HepG2 (cell line): ENCODE results near the gene ERCC4. TPM values are rescaled to one million over a fixed set of nuclear protein-coding genes. Genes with fewer than 3 reads are reported as not detected.

Experiments used
- ADNP ChIP-seq: sonication (generic); formaldehyde crosslinking; IDR thresholded peaks from 2 replicates; pipeline ENCODE4 v1.4.0; 2020; ENCODE audit warnings: missing genetic modification reagents
- AHR ChIP-seq: IDR thresholded peaks from 2 replicates; pipeline ENCODE4 v1.6.1; 2018; ENCODE audit warnings: missing genetic modification reagents, missing compliant biosample characterization
- ETV6 ChIP-seq: sonication (generic); formaldehyde crosslinking; conservative IDR thresholded peaks from 2 replicates; pipeline ENCODE4 v1.4.0; 2020; ENCODE audit warnings: missing genetic modification reagents
- NBN ChIP-seq: fragments of 450-650 bp; conservative IDR thresholded peaks from 2 replicates; pipeline ENCODE4 v1.6.1; 2017
- PHF5A ChIP-seq: IDR thresholded peaks from one replicate; pipeline ENCODE4 v1.6.1; 2018; ENCODE audit warnings: low read depth, missing genetic modification reagents; ENCODE audit not compliant: unreplicated experiment
- PRMT3 ChIP-seq: sonication (generic); formaldehyde crosslinking; IDR thresholded peaks from 2 replicates; pipeline ENCODE4 v1.8.1; 2022; ENCODE audit warnings: low read depth, mild to moderate bottlenecking, moderate library complexity, missing genetic modification reagents, borderline replicate concordance
- SNRNP70 ChIP-seq: fragments of 200-400 bp; formaldehyde crosslinking; IDR thresholded peaks from 2 replicates; pipeline ENCODE4 v1.6.1; 2017; ENCODE audit warnings: mild to moderate bottlenecking, low read depth, low read length, moderate library complexity
- ZBTB14 ChIP-seq: sonication (generic); formaldehyde crosslinking; IDR thresholded peaks from 2 replicates; pipeline ENCODE4 v1.4.0; 2020; ENCODE audit warnings: missing genetic modification reagents
- ZKSCAN8 ChIP-seq: IDR thresholded peaks from 2 replicates; pipeline ENCODE4 v1.6.1; 2016; ENCODE audit warnings: borderline replicate concordance, missing genetic modification reagents, missing compliant biosample characterization
- ZNF207 ChIP-seq: fragments of 450-650 bp; IDR thresholded peaks from 2 replicates; pipeline ENCODE4 v1.6.1; 2016; ENCODE audit warnings: antibody characterized with exemption, borderline replicate concordance
- ZNF343 ChIP-seq: sonication (generic); formaldehyde crosslinking; IDR thresholded peaks from 2 replicates; pipeline ENCODE4 v1.4.0; 2020; ENCODE audit warnings: mild to moderate bottlenecking, missing genetic modification reagents
- ZNF646 ChIP-seq: sonication (generic); formaldehyde crosslinking; IDR thresholded peaks from 2 replicates; pipeline ENCODE4 v1.9.0; 2021; ENCODE audit warnings: mild to moderate bottlenecking, missing genetic modification reagents
- ZSCAN20 ChIP-seq: sonication (generic); formaldehyde crosslinking; IDR thresholded peaks from 2 replicates; pipeline ENCODE4 v1.4.0; 2020; ENCODE audit warnings: missing genetic modification reagents, mild to moderate bottlenecking, borderline replicate concordance
- polyA plus RNA-seq, 8 experiments: library from polyadenylated mRNA; depleted of rRNA in 3 of 8; stranded (reverse) in 7 of 8; unstranded in 1 of 8; fragments of >200 nt; fragmentation: Illumina TruSeq in 4 of 8; extraction: Trizol in 4 of 8; gene quantifications; 2 replicates each; pipeline versions ENCODE4 v1.2.1 to v1.2.3, GENCODE V29; 2011 to 2016; ENCODE audit warnings: low read depth in 4 of 8, missing spikeins in 1 of 8, mixed read lengths in 1 of 8; ENCODE audit not compliant: insufficient read depth in 1 of 8
- total RNA-seq, 5 experiments: library from RNA; depleted of rRNA; stranded (reverse); fragments of >200 nt; fragmentation: Illumina TruSeq; extraction: Trizol; gene quantifications; 2 replicates each; pipeline ENCODE4 v1.2.3, GENCODE V29; 2016; ENCODE audit warnings: low read depth in 1 of 5
- TF ChIP-seq, protein P1 (sequence below): sonication (generic); formaldehyde crosslinking; IDR thresholded peaks from 2 replicates; pipeline ENCODE4 v1.4.0; 2020; ENCODE audit warnings: missing genetic modification reagents
- TF ChIP-seq, protein P2 (sequence below), 2 experiments: IDR thresholded peaks; 2 replicates each; pipeline ENCODE4 v1.6.1; 2011 to 2012; ENCODE audit warnings: low read length in 2 of 2, borderline replicate concordance in 1 of 2, low read depth in 1 of 2, mild to moderate bottlenecking in 1 of 2, moderate library complexity in 1 of 2

The ERCC4 gene
- total and polyA plus RNA-seq, 2 of the 13 experiments (the other 11 are each of a cell fraction or from before 2014, with no cell fraction given) = 5.4 to 15.2 TPM

DNA sequence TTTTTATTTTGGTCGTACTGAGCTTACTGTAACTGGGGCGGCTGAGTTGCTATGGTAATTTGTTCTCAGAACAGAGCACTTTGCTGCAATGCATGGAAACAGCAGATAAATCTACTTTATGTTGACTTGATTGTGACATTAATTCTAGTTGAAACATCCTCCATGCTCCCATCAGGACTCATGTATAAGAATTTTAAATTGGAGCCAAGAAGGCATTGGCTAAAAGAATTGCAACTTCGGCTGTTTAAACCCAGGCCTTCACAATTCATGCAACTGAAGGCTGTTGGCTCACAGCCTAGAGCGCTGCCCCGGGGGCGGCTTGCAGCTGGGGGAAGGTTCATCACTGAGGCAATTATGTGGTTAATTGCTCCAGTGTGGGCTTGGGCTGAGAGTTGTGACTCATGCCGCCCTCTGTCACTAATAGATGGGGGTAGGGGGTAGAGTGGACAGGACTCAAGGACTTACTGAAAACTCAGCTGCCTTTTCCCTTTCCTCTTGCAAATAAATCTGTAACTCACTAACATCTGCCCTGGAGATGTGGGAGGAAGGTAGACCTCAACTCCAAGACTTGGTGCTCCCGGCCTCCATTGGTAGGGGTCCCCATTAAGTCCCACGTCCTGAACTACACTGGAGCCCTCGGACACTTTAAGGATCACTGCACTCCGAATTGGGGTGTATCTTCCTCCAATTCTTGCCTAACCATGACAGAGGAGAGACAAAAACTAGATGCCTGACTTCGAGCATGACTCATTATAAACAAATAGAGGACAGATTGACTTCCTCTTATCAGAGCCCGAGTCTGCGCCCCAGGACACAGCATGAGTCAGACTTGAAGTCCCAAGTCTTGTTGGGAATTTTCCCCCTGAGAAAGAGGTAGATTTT, 37.5 kb downstream of the ERCC4 start (continued):
- TF ChIP-seq, protein P1, sequence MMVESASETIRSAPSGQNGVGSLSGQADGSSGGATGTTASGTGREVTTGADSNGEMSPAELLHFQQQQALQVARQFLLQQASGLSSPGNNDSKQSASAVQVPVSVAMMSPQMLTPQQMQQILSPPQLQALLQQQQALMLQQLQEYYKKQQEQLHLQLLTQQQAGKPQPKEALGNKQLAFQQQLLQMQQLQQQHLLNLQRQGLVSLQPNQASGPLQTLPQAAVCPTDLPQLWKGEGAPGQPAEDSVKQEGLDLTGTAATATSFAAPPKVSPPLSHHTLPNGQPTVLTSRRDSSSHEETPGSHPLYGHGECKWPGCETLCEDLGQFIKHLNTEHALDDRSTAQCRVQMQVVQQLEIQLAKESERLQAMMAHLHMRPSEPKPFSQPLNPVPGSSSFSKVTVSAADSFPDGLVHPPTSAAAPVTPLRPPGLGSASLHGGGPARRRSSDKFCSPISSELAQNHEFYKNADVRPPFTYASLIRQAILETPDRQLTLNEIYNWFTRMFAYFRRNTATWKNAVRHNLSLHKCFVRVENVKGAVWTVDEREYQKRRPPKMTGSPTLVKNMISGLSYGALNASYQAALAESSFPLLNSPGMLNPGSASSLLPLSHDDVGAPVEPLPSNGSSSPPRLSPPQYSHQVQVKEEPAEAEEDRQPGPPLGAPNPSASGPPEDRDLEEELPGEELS (CRISPR knock-in tag) = 0 out of 2 replicates have a peak, but pooled peaks have one; percentile 37
- no peak for TF ChIP-seq PRMT3 (CRISPR knock-in tag)
- no peak for TF ChIP-seq PHF5A (CRISPR knock-in tag)
- TF ChIP-seq AHR (CRISPR knock-in tag) = no peak
- TF ChIP-seq ZSCAN20 (CRISPR knock-in tag) = no peak
- TF ChIP-seq NBN = no peak
- no peak for TF ChIP-seq SNRNP70
- no peak for TF ChIP-seq ADNP (CRISPR knock-in tag)
- TF ChIP-seq, protein P2, sequence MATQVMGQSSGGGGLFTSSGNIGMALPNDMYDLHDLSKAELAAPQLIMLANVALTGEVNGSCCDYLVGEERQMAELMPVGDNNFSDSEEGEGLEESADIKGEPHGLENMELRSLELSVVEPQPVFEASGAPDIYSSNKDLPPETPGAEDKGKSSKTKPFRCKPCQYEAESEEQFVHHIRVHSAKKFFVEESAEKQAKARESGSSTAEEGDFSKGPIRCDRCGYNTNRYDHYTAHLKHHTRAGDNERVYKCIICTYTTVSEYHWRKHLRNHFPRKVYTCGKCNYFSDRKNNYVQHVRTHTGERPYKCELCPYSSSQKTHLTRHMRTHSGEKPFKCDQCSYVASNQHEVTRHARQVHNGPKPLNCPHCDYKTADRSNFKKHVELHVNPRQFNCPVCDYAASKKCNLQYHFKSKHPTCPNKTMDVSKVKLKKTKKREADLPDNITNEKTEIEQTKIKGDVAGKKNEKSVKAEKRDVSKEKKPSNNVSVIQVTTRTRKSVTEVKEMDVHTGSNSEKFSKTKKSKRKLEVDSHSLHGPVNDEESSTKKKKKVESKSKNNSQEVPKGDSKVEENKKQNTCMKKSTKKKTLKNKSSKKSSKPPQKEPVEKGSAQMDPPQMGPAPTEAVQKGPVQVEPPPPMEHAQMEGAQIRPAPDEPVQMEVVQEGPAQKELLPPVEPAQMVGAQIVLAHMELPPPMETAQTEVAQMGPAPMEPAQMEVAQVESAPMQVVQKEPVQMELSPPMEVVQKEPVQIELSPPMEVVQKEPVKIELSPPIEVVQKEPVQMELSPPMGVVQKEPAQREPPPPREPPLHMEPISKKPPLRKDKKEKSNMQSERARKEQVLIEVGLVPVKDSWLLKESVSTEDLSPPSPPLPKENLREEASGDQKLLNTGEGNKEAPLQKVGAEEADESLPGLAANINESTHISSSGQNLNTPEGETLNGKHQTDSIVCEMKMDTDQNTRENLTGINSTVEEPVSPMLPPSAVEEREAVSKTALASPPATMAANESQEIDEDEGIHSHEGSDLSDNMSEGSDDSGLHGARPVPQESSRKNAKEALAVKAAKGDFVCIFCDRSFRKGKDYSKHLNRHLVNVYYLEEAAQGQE (IDR thresholded peaks at IDR 0.05; ENCODE audit: borderline replicate concordance in 1 of 2, low read depth in 1 of 2, low read length in 2 of 2) = no peak
- TF ChIP-seq ZNF343 (CRISPR knock-in tag) = no peak
- no peak for TF ChIP-seq ZNF207
- no peak for TF ChIP-seq ZNF646
- no peak; the same call in 1 of the 2 replicates for TF ChIP-seq ZKSCAN8 (CRISPR knock-in tag)
- no peak for TF ChIP-seq ZBTB14 (CRISPR knock-in tag)
- no peak for TF ChIP-seq ETV6 (CRISPR knock-in tag)
